ENCODE data around the gene RNF141.
A peak's percentile ranks its signal among the peaks of the same experiment; 100 is the strongest.

RNF141 gene

GRCh38 chr11:10480026-10480425 lies 61.0 kb downstream of the RNF141 start:
- DNase-seq: no peak

GRCh38 chr11:10478574-10479550 lies 62.1 kb downstream of the RNF141 start:
- DNase-seq: no peak

DNA sequence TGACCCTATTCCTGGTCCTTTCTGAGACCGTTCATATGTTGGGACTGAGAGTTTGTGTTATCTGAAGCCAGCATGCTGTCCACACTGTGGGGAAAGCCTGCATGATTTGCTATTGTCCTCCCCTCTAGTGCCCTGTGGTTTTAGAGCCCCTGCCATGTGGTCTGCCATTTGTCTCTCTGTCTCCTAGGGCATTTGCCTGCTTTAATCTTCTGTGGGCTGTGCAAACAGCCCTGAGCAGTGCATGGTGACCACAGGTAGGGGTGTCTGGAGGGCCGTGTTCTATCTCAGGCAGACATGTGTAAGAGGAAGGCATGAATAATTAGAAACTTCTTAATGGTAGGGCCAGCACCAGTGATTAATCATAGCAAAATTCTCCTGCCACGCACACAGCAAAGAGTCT lies 62.9 kb downstream of the RNF141 start:
- no peak for DNase-seq

DNA sequence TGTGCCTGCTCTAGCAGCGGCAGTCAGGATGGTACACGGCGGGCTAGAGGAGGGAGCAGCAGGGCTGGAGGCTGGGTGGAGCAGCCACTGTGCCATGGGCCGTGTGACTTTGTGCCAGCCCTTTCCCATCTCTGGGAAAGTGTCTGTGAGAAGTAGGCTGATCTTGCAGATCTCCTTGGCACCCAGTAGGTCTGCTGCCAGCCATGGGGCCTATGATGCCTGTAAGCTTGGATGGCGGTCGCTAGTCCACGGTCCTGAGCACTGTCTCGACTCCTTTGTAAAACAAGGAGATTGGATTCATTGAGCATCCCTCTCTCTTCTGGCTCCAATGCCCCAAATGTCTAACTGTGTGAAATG lies 63.3 kb downstream of the RNF141 start:
- no peak for DNase-seq

DNA sequence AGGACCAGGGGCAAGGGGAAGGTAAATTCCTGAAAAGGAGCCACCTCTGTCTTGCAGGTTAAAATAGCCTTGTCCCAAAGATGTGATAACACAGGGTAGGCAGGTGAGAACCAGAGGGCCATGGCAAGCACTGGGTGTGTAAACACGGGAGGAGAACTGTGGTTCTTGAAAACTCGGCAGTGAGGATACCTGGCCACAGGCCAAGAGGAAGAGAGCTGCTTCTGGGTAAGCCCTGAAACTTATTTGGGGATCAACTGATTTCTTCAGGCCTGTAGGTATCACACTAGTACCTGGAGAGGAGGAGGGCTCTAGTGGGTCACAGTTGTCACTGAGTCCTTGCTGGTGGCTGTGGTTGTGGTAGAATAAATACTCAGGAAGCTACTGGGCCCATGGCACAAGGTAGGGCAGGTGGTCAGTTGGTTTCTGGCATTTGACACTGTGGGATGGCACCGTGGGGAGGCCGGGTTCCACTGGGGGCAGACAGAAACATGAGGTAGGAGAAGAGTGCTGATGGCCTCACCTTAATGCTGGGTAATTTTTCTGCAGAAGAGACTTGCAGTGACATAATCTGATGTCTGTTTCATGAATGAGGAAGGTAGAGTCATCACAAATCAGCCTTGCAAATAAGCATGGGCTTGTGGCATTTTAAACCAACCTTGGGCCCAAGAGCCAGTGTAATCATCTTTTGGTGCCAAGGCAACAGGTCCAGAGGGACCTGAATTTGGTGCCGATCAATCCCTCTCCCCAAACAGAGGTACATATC lies 63.9 kb downstream of the RNF141 start:
- DNase-seq: no peak

DNA sequence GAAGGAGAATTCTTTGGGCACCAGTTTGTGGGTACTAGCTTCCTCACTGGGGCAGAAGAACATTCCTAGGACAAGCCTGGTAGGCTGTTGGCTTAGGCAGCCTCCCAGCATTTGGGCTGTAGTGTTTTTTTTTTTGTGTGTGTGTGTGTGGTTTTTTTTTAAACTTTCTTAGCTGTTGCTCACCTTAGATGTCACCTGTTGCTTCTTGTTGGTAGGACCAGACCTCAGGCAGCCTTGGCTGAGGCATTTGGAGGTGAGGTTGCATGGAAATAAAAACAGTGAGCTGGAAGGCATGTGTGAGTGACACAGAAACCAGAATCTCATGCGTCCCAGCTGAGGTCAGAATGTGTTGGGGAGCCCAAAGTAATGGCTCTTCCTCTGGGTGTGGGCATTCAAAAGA lies 64.6 kb downstream of the RNF141 start:
- DNase-seq: no peak

DNA sequence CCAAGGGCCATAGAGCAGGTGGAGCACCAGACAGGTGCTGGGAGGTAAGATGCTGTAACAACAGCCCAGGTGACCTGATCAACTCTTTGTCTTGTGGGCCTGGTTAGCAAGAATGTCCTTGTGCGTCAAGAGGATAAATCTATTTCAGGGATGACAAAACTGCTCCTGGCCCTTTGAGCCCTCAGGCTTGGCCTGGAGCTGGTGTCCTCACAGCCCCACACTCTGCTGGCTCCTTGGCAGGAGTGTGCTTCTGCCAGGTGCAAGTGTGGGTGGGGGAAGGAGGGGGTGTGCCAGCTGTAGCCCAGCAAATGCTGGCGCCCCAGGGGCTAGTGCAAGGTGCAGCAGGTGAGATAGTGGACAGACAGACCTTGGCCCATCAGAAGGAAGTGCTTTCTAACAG lies 66.4 kb downstream of the RNF141 start:
- peak; percentile 59 for DNase-seq

DNA sequence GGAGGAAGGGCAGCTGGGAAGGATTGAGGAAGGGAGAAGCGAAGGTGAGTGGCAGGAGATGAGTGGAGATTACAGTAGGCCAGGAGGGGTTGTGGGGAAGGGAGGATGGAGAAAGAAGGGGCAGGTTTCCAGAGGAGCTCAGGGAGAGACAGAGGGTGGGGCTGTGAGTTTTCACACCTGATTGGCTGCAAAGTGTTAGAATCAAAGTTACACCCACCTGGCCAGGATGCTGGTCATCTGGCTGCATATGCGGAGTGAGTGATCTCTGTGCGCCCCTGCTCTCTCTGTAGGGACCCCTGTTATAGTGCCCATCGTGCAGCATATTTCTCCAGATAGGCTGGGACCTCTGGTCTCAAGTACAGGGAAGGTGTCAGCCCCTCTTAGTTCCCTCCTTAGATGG lies 67.6 kb downstream of the RNF141 start:
- no peak for DNase-seq

DNA sequence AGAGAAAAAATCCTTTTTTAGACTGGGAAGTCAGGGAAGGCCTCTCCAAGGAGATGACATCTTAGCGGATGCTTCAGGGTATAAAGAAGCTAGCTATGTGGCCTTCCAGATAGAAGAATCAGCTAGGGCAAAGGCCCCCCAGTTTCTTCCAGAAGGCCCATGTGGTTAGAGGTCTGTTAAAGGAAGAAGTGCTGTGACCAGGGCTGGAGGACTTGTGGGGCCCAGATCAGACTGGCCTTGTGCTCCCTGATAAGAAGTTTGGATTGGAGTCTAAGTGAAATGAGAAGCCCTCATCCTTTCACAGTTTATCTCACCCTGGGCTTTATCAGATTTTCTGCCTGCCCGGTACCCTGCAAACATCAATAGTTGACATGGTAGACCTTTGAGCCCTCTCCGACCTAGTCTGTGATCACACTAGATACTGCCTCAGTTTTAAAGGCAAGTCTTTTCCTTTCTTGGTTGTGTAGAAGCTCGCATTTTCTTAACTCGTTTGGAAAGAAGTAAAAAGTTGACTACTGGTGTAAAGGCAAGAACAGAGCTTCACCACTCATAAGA lies 78.2 kb downstream of the RNF141 start:
- DNase-seq: no peak
